Fibroblast of gingiva (primary cell): ENCODE data around the gene EFNA4.

ENCODE experiments used
- DNase-seq: peaks from one replicate; pipeline ENCODE4 v3.0.0-alpha.2; 2011; ENCODE audit warnings: low read depth

EFNA4 gene

GRCh38 chr1:155051777-155052398 is 11.7 kb upstream of the EFNA4 start:
- no peak for DNase-seq

DNA sequence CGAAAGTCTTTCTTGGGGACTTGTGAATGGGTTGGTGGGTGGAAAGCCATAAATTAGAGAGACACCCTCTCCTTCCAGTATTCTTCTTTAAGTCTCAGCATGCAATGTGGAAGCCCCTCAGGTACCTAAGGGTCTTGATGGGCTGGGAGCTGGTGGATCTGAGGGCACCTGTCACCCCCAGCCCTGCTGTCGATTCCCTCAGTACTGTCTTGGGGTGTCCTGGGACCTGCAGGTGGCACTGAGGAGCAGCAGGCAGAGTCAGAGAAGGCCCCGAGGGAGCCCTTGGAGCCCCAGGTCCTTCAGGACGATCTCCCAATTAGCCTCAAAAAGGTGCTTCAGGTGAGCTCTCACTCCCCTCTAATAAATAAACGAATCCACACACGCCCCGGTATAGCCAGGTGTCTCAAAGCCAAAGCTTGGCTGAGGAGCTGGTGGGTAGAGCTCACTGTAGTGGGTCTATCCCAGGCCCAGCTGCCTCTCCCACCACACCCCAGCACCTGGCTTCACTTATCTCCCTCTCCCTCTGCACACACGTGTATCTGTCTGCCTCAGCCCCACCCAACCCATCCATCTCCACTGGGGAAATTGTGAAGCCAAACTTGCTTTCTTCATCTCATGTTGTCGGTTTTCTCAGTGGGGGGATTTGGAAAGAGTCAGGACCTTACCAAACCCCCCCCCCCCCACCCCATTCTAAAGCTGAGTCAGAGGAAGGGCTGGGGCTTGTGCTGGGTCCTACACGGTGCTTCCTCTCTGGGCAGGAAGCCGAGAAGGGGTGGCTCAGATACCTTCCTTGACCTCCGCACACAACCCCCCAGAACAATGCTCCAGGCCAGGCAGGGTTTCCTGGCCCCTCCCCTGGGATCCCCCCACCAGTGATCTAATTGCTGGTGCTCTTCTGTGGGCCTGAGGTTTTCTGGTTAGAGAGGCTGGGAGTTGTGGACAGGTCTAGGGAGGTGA is 10.8 kb upstream of the EFNA4 start:
- no peak for DNase-seq

DNA sequence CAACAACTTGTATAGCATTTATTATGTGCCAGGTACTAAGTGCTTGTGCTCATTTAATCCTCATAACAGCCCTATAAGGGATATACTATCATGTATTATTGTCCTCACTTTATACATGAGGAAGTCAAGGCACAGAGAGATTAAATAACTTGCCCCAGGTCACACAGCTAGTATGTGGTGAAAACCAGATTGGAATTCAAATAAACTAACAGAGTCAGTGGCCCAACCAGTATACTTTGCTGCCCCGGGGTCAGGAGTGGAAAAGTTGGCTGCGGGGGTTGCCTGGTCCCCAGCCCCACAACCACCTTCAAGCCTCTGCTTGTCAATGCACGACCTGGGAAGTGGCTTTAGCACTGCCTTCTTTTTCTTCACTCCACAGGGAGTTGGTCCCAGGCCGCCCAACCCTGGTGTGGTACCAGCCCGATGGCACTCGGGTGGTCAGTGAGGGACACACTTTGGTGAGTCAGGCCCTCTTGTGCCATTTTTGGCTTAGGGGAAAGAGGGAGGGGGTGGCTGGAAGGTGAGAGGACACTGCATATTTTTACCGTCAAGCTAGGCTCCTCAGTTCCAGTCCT is 9.9 kb upstream of the EFNA4 start:
- DNase-seq, result no peak

DNA sequence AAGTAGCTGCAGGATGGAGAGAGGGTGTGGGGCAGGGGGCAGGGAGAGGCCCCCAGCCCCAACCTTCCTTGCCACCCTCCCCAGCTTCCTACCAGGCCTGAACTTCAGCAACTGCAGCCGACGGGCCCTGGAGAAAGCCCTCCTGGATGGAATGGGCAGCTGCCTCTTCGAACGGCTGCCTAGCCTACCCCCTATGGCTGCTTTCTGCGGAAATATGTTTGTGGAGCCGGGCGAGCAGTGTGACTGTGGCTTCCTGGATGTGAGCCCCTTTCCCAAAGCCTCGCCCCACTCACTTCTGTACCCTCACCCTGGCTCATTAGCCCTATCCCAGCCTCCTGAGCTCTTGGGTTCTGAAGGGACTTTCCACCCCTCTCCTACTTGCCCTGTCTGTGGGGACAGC is 6.4 kb upstream of the EFNA4 start:
- DNase-seq, result no peak

DNA sequence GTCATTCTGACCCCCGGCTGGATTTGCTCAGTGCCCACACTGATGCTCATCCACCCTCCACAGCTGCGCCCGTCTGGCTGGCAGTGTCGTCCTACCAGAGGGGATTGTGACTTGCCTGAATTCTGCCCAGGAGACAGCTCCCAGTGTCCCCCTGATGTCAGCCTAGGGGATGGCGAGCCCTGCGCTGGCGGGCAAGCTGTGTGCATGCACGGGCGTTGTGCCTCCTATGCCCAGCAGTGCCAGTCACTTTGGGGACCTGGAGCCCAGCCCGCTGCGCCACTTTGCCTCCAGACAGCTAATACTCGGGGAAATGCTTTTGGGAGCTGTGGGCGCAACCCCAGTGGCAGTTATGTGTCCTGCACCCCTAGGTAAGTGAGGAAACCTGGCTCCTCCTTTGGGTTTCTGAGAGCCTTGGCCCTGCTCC is 5.7 kb upstream of the EFNA4 start:
- no peak for DNase-seq

- no peak for DNase-seq
These were observed 2.8 kb upstream of the EFNA4 start for GRCh38 chr1:155060736-155061135.

- DNase-seq, result peak; percentile 53
These were observed 2.0 kb upstream of the EFNA4 start for GRCh38 chr1:155061381-155062150.

DNA sequence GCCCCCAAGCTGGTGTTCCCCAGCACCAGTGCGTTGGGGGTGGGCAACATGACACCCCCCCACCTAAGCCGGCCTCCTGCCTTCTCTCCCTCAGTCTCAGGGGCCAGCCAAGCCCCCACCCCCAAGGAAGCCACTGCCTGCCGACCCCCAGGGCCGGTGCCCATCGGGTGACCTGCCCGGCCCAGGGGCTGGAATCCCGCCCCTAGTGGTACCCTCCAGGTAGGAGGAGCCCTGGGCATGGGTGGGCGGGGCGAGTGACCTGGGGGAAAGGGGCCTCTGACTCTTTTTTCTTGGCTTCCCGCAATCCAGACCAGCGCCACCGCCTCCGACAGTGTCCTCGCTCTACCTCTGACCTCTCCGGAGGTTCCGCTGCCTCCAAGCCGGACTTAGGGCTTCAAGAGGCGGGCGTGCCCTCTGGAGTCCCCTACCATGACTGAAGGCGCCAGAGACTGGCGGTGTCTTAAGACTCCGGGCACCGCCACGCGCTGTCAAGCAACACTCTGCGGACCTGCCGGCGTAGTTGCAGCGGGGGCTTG is 1.3 kb upstream of the EFNA4 start:
- no peak for DNase-seq

DNA sequence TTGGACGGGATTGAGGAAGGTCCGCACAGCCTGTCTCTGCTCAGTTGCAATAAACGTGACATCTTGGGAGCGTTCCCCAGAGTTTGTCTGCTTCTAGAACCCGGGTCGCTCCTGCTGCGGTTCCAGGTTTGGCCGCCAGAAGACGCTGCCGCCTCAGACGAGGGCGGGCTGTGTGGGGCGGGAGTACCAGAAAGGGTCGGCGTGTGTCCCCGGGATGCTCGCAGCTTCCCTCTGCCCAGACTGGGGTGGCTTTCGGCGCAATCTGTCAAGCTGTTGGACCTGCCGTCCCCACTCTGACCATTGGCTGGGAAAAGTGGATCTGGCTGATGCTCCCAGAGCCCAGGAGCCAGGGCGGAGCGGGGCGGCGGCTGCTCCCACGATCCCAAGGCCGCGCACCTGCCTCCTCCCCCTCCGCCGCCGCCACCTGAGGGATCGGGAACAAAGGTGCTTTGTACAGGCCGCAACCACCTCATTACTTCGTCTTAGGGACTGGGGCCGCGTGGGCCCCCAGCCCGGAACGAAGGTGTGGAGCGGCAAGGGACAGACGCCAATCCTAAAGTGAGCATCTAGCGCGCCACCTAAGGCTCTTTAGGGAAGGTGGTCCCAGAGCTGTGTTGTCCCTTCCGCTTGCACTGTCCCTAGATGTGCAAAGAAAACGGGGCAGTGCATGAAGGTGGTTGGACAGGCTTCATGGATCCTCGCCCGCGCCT is 683 bp upstream of the EFNA4 start:
- peak; percentile 3 for DNase-seq

DNA sequence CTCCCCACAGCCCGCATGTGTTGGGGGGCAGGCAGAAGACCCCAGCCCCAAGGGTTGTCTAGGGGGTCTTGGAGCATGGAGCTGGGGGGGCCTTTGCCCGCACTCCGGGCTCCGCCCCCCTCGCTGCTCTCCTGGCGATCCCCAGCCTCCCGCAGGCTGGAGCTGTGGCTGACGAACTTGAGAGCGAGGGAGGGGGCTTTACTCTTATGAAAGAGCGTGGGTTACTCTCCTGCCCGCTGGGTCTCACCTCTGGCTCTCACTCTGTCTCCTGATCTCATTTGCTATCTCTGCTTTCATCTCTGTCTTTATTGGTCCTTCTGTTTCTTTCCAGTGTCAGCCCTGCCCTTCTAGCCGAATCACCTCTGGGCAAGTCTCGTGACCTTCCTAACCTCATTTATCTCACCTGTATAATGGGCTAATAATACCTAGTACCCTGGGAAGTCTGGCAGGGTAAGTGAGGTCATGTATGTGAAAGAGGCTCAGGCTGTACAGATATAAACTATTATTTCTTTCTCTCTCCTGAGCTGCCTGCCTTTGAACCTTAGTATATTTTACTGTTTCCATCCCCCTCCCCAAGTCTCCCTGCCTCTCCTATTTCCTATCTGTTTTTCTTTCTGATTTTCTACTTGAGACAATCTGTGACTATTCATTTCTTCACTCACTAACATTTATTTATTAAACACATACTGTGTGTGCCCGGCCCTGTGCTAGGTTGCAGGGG is 731 bp downstream of the EFNA4 start:
- no peak for DNase-seq

GRCh38 chr1:155064832-155065429 is 1.4 kb downstream of the EFNA4 start:
- no peak for DNase-seq

DNA sequence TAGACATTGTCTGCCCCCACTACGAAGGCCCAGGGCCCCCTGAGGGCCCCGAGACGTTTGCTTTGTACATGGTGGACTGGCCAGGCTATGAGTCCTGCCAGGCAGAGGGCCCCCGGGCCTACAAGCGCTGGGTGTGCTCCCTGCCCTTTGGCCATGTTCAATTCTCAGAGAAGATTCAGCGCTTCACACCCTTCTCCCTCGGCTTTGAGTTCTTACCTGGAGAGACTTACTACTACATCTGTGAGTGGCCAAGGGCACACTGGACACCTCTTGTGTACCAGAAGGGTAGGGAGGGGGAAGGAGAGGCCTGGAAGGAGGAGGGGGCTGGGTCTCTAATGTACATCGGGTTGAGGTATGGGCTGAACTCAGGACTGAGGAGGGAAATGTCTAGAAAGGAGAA is 3.2 kb downstream of the EFNA4 start:
- no peak for DNase-seq

GRCh38 chr1:155068599-155068998 is 5.1 kb downstream of the EFNA4 start:
- DNase-seq, result no peak

- DNase-seq, result no peak
These were observed 6.1 kb downstream of the EFNA4 start for GRCh38 chr1:155069551-155070157.

DNA sequence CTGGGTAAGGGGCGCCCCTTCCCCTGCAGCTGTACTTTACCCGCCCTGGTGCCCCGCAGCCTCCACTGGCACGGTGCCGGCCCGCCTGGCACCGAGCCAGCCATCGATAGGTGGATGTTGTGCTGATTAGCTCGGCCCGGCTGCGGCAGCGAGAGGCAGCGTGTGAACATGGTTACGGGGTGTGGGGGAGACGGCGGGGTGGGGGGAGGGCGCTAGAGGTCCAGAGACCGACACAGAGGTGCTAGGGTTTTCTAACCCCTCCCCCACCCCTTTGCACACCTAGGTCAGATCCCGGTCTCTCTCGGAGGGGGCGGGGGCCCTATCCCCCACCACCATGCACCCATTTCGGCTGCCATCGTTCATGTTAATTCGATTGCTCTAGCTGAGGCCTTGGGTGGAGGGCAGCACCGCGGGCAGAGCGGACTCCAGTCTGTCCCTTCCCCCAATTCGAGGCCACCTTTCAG is 6.7 kb downstream of the EFNA4 start:
- DNase-seq, result no peak

GRCh38 chr1:155070721-155071569 is 7.4 kb downstream of the EFNA4 start:
- peak; percentile 51 for DNase-seq

- DNase-seq, result no peak
These were observed 8.2 kb downstream of the EFNA4 start for GRCh38 chr1:155071701-155072100.

DNA sequence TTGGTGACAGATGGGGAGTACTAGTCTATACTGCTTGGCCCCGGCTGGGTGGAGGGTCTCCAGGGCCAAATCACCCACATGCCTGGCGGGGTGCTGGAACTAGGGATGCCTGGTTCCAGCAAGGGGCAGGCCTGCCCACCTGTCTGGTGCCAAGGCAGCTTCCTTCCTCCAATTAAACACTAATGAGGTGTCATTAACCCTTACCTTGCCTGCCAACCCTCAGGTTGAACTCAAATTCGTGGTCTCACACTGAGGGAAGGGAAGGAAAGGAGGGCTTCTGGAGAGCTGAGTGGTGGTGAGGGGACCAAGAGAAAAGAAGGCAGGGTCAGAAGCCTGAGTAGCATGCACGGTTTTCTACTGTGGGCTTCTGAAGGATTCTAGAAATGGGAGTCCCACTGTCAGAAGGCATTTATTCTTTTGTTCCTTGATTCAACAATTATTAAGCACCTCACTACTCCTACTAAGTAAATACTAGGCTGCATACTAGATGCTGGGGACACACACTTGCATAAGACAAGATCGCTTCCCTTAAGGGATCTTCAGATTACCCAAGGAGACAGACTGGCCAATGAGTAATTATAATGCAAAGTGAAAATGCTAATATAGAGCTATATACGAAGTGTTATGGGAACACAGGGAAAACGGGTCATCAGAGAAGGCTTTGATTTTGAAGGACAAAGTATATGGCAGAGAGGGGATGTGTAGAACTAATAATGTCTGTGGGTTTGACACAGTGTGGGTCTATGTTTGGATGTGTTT is 9.2 kb downstream of the EFNA4 start:
- no peak for DNase-seq
